PC-9 (cell line): Measurements from ENCODE around the gene PARP16. TPM values are rescaled to one million over a fixed set of nuclear protein-coding genes. Genes with fewer than 3 reads are reported as not detected.

Source experiments
- BruUV-seq: library from RNA; stranded (reverse); fragments of 400-500 nt; replicated peaks from 2 replicates; lab custom pipeline; 2021; lab: Mats Ljungman, UMichigan
- CTCF ChIA-PET: fragments of 300-600 bp; sonication (Branson Sonifier 250); formaldehyde crosslinking; loops from one replicate; lab custom pipeline; 2022; ENCODE audit warnings: antibody characterized with exemption; lab: Charles Lee
- POLR2A ChIA-PET: fragments of 300-600 bp; sonication (Branson Sonifier 250); formaldehyde crosslinking; loops from one replicate; lab custom pipeline; 2022; ENCODE audit warnings: antibody characterized with exemption; ENCODE audit not compliant: unreplicated experiment; lab: Charles Lee
- DNase-seq, 2 experiments: peaks; one replicate each; pipeline versions ENCODE4 v3.0.0 to v3.0.0-alpha.2; 2015 to 2022; ENCODE audit warnings: mixed read lengths in 1 of 2
- H2AFZ ChIP-seq: fragments of 200-600 bp; sonication (generic); 2 replicates; pipeline ENCODE4 v1.8.1; 2017; ENCODE audit warnings: antibody characterized with exemption
- H3F3A ChIP-seq: fragments of 200-600 bp; sonication (generic); 2 replicates; pipeline ENCODE4 v1.8.1; 2017; ENCODE audit warnings: antibody characterized with exemption, mild to moderate bottlenecking, low read depth; ENCODE audit not compliant: insufficient read depth
- H3K27ac ChIP-seq: fragments of 200-600 bp; sonication (generic); 2 replicates; pipeline ENCODE4 v1.6.1; 2016; ENCODE audit warnings: mixed run types
- H3K27me3 ChIP-seq: fragments of 200-600 bp; sonication (generic); 2 replicates; pipeline ENCODE4 v1.6.1; 2016; ENCODE audit warnings: low read depth, mixed run types; ENCODE audit not compliant: insufficient read depth
- H3K36me3 ChIP-seq: fragments of 200-600 bp; sonication (generic); 2 replicates; pipeline ENCODE4 v1.6.1; 2016; ENCODE audit warnings: low read depth, mixed run types
- H3K4me1 ChIP-seq: fragments of 200-600 bp; sonication (generic); replicated peaks from 2 replicates; pipeline ENCODE4 v1.6.1; 2016; ENCODE audit warnings: mixed run types; ENCODE audit not compliant: insufficient read depth
- H3K4me2 ChIP-seq: fragments of 200-600 bp; sonication (generic); 2 replicates; pipeline ENCODE4 v1.6.1; 2017; ENCODE audit warnings: mixed run types
- H3K4me3 ChIP-seq: fragments of 200-600 bp; sonication (generic); 2 replicates; pipeline ENCODE4 v1.6.1; 2016; ENCODE audit warnings: mixed run types
- H3K79me2 ChIP-seq: fragments of 200-600 bp; sonication (generic); 2 replicates; pipeline ENCODE4 v1.6.1; 2017; ENCODE audit warnings: low read depth, mixed run types
- H3K9me2 ChIP-seq: fragments of 200-600 bp; sonication (generic); 2 replicates; pipeline ENCODE4 v1.8.1; 2017; ENCODE audit warnings: mild to moderate bottlenecking; ENCODE audit not compliant: insufficient read depth
- H3K9me3 ChIP-seq: fragments of 200-600 bp; sonication (generic); 2 replicates; pipeline ENCODE4 v1.8.1; 2016; ENCODE audit warnings: low read depth; ENCODE audit not compliant: insufficient read depth
- H4K20me1 ChIP-seq: fragments of 200-600 bp; sonication (generic); 2 replicates; pipeline ENCODE4 v1.8.1; 2017; ENCODE audit not compliant: insufficient read depth
- EZH2 ChIP-seq: fragments of 200-600 bp; sonication (generic); IDR thresholded peaks from 2 replicates; pipeline ENCODE4 v1.8.0; 2017; ENCODE audit warnings: antibody characterized with exemption, low read depth
- intact Hi-C: fragments of 100-400 bp; cut with micrococcal nuclease; formaldehyde crosslinking; loops from one replicate; pipeline ENCODE4 v1.10.0; 2022; ENCODE audit not compliant: unreplicated experiment
- total RNA-seq: library from RNA; stranded (reverse); gene quantifications from 2 replicates; pipeline ENCODE4 v1.2.3, GENCODE V29; 2021
- TF ChIP-seq, protein P1 (sequence below): fragments of 200-600 bp; sonication (generic); conservative IDR thresholded peaks from 2 replicates; pipeline ENCODE4 v1.6.1; 2017; ENCODE audit warnings: mixed run types, antibody characterized with exemption, mild to moderate bottlenecking, moderate library complexity

The PARP16 gene
- total RNA-seq, 1 experiment from 2014 or later, result 12.3 TPM

- BruUV-seq, result no TSS peak
- no peaks in the 10 kb centered on the region for H3K9me2 ChIP-seq
- no peaks in the 10 kb centered on the region for H3K9me3 ChIP-seq
- DNase-seq, result peak; percentile 55 to 63
- ChIA-PET POLR2A (interaction anchor here (0.5 to 1.0 kb wide), 5 partner anchors 77 to 529 kb away, joined by 3 to 12 read pairs (median 5); no protein-coding TSS in a partner anchor), CTCF (interaction anchor here (0.6 kb wide), 1 partner anchor 118 kb away, joined by 9 read pairs; the partner anchor contains the start of gene CLPX)
- H3K27ac ChIP-seq, result peak overlapping the region; percentile 95
- no peak for TF ChIP-seq EZH2
- TF ChIP-seq, protein P1, sequence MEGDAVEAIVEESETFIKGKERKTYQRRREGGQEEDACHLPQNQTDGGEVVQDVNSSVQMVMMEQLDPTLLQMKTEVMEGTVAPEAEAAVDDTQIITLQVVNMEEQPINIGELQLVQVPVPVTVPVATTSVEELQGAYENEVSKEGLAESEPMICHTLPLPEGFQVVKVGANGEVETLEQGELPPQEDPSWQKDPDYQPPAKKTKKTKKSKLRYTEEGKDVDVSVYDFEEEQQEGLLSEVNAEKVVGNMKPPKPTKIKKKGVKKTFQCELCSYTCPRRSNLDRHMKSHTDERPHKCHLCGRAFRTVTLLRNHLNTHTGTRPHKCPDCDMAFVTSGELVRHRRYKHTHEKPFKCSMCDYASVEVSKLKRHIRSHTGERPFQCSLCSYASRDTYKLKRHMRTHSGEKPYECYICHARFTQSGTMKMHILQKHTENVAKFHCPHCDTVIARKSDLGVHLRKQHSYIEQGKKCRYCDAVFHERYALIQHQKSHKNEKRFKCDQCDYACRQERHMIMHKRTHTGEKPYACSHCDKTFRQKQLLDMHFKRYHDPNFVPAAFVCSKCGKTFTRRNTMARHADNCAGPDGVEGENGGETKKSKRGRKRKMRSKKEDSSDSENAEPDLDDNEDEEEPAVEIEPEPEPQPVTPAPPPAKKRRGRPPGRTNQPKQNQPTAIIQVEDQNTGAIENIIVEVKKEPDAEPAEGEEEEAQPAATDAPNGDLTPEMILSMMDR, result peak; percentile 88
- intact Hi-C loops, result loop anchor here (1.0 to 2.0 kb wide), 4 partner anchors 8 to 271 kb away; partner anchors contain the start of genes CLPX and RNU5A-1
- no peaks in the 10 kb centered on the region for H3K27me3 ChIP-seq
- peak overlapping the region; percentile 77 for H3K4me2 ChIP-seq
- H3K36me3 ChIP-seq, result no peaks in the 10 kb centered on the region
- H3K4me3 ChIP-seq, result peak overlapping the region; percentile 57
- no peaks in the 10 kb centered on the region for H3K79me2 ChIP-seq
- H3K4me1 ChIP-seq, result peaks cover 9% of the 10 kb centered on the region; the same call in 1 of the 2 replicates
- peak overlapping the region; percentile 84 for H2AFZ ChIP-seq
- H3F3A ChIP-seq, result peaks cover 19% of the 10 kb centered on the region; the same call in 1 of the 2 replicates
- H4K20me1 ChIP-seq, result no peaks in the 10 kb centered on the region
Measured at GRCh38 chr15:65303687-65304380, 17.2 kb upstream of the PARP16 start.

DNA sequence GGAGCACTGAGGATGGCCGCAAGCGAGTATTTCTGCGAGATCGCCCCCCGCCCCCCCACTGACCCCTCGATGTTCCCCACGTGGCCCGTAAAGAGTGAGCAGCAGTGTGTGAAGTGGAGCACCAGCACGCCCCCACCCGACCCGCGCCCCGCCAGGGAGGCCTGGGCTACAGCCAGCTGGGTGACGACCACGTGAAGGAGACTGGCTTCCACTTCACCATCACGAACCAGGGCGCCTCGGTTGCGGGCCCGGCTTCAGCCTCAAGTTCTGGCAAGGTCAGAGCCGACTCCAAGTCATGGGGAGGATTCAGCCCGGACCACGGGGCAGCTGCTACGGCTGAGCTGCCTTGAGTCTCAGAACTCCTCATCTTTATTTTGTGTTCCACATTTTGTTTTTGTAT lies 15.4 kb upstream of the PARP16 start:
- no peaks in the 10 kb centered on the region for H3K9me2 ChIP-seq
- intact Hi-C loops, result no loop called here
- no peaks in the 10 kb centered on the region for H3K79me2 ChIP-seq
- no peak overlapping the region for H2AFZ ChIP-seq
- CTCF ChIA-PET, result no interaction called here
- no peaks in the 10 kb centered on the region for H4K20me1 ChIP-seq
- H3K4me1 ChIP-seq, result peaks cover 13% of the 10 kb centered on the region; the same call in 1 of the 2 replicates
- H3K4me3 ChIP-seq, result no peak overlapping the region
- POLR2A ChIA-PET, result no interaction called here
- H3K27ac ChIP-seq, result no peak overlapping the region
- no peak for DNase-seq
- BruUV-seq, result no TSS peak
- H3K36me3 ChIP-seq, result no peaks in the 10 kb centered on the region
- TF ChIP-seq, protein P1, result no peak
- no peak for TF ChIP-seq EZH2
- peaks cover 21% of the 10 kb centered on the region; the same call in 1 of the 2 replicates for H3F3A ChIP-seq
- H3K27me3 ChIP-seq, result no peaks in the 10 kb centered on the region
- H3K9me3 ChIP-seq, result no peaks in the 10 kb centered on the region
- H3K4me2 ChIP-seq, result no peak overlapping the region

GRCh38 chr15:65300924-65301441 lies 14.3 kb upstream of the PARP16 start:
- no TSS peak for BruUV-seq
- Histone ChIP-seq H3K4me3 (no peak overlapping the region), H2AFZ (no peak overlapping the region), H3K9me2 (no peaks in the 10 kb centered on the region), H3K27me3 (no peaks in the 10 kb centered on the region), H3K9me3 (no peaks in the 10 kb centered on the region), H4K20me1 (no peaks in the 10 kb centered on the region), H3K4me2 (no peak overlapping the region), H3K36me3 (no peaks in the 10 kb centered on the region), H3F3A (peaks cover 27% of the 10 kb centered on the region), H3K4me1 (peaks cover 21% of the 10 kb centered on the region; the same call in 1 of the 2 replicates), H3K27ac (no peak overlapping the region), H3K79me2 (no peaks in the 10 kb centered on the region)
- intact Hi-C loops, result no loop called here
- DNase-seq, result no peak
- ChIA-PET CTCF (no interaction called here), POLR2A (no interaction called here)
- TF ChIP-seq, protein P1, result no peak
- no peak for TF ChIP-seq EZH2
